GM10266 (cell line): ENCODE data around the gene LRRTM3.

Experiments
- DNase-seq: peaks from one replicate; pipeline ENCODE4 v3.0.0; 2012; ENCODE audit errors: extremely low spot score
- CTCF ChIP-seq: IDR thresholded peaks from 2 replicates; pipeline ENCODE4 v1.5.1; 2012; ENCODE audit warnings: mild to moderate bottlenecking, low read depth; ENCODE audit not compliant: control insufficient read depth, insufficient read depth; ENCODE audit errors: missing control alignments

Gene LRRTM3

DNA sequence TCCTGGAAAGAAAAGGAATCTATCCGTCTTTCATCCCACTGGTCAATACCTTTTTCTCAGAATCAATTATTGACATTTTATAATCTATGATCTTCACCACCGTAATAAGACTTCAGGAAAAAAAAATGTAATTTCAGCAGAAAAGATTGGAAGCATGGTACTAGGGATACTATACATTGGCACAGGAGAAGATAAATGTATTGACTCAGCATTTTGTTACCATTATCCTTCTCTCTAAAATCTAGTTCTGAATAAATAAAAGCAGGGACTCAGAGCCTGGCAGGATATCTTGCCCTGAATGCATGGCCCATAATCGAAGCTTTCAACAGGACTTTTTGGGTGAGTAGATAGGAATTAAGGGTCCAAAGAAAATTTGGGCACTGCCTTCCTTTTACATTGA, 120.7 kb downstream of the LRRTM3 start:
- TF ChIP-seq CTCF, result no peak

DNA sequence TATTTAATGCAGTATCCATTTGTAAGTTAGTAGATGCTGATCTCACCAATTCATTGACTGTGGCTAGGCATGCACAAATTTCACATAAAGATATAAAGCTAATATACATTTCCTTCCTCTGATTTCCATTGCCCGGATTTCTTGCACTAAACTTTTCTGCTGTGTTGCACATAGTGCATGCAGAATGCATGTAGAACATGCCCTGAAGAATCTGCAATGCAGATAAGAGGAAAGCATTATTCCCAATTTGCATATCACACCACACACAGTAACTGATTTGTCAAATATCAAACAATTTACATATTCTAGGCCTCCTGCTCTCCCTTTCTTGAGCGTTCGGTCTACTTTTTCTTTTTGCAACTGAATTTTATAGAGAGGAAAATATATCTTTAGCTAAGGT, 124.2 kb downstream of the LRRTM3 start:
- TF ChIP-seq CTCF, result no peak
- no peak for DNase-seq

More for the DNA sequence above, 120.7 kb downstream of the LRRTM3 start:
- DNase-seq, result no peak

DNA sequence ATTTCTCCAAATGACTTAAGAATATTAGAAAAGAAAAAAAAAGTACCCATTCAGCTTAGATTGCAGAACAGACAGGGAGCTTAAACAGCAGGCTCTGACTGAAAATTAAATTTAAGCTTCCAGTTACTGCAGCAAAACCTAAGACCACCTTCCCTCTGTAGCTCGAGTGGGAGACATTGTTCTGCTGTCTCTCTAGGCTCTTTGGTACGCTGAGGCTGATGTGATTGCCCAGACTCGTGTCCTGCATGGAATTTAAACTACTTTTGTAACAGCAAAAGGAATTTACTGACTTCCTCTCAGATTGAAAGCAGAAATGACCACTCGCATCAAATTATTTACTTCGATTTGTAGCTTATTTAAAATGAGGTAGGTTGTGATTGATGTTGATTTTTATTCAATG, 124.6 kb downstream of the LRRTM3 start:
- no peak for TF ChIP-seq CTCF

GRCh38 chr10:67072654-67073053, 146.8 kb downstream of the LRRTM3 start:
- no peak for TF ChIP-seq CTCF
- no peak for DNase-seq

More for the DNA sequence above, 124.6 kb downstream of the LRRTM3 start:
- no peak for DNase-seq

DNA sequence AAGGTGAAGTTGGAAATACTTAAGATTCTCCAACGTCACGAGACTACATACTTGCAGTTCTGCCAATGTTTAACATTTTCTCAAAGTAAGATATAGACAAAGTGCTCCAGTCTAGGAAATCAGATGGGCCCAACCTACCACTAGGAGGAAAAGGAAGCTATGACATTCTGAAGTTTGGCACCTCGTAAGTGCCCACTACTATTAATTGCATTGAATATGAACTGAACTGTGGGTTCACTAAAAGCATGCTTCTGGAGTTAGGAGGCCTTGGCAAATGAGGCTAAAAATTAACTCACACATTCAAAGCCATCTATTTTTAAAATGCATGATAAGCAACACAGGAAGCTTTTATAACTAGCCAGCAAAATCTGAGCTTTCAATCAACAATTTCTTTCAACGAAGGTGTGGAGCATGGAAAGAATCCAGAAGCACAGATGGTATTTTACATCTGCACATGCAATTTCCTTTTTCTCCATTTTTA, 149.7 kb downstream of the LRRTM3 start:
- TF ChIP-seq CTCF, result no peak

DNA sequence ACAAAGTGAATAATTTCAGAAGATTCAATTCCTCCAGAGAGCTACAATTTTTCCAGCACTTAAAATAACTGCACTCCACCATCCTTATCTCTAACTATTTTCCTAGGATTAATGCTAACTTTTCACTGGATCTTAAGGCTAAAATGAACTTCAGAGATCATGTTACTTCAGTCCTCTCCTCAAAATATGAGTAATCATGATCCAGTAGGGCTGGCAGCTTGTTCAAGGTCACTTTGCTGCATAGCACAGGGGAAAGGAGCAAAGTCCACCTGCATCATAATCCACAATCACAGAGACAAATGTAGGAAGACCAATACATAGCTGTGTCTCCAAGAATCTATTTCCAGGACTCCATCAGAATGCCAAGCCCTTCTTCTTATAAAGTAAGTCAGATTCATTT, 150.3 kb downstream of the LRRTM3 start:
- no peak for DNase-seq
- no peak for TF ChIP-seq CTCF

More for the DNA sequence above, 149.7 kb downstream of the LRRTM3 start:
- no peak for DNase-seq

DNA sequence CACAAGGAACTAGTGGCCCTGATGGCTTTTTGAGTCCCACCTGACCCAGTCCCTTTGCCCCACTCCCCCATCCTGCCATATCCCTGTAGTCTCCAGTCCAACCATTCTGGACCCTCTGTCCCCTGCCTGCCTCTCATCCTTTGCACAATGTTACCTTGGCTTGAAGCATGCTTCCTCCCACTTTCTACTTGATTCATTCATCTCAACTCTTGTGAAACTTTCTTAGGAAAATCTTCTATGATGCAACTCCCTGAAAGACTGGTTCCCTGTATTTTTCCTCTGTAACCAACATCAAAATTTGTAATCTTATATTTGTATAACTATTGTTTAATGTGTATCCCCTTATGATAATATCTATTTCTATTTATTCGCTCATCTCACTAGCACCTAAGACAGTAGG, 151.5 kb downstream of the LRRTM3 start:
- TF ChIP-seq CTCF, result no peak
- no peak for DNase-seq
